M059J (cell line): ENCODE data around the gene TH. TPM values are rescaled to one million over a fixed set of nuclear protein-coding genes. Genes with fewer than 3 reads are reported as not detected.
A peak's percentile ranks its signal among the peaks of the same experiment; 100 is the strongest.

ENCODE experiments used
- DNase-seq: peaks from one replicate; pipeline ENCODE4 v3.0.0-alpha.2; 2012; ENCODE audit warnings: low read depth
- total RNA-seq: library from RNA; depleted of rRNA; stranded (reverse); fragments of >200 nt; shearing (Covaris generic); gene quantifications from 2 replicates; pipeline ENCODE4 v1.2.3, GENCODE V29; 2014

Gene TH
- total RNA-seq, 1 experiment from 2014 or later = 0.07 TPM

DNA sequence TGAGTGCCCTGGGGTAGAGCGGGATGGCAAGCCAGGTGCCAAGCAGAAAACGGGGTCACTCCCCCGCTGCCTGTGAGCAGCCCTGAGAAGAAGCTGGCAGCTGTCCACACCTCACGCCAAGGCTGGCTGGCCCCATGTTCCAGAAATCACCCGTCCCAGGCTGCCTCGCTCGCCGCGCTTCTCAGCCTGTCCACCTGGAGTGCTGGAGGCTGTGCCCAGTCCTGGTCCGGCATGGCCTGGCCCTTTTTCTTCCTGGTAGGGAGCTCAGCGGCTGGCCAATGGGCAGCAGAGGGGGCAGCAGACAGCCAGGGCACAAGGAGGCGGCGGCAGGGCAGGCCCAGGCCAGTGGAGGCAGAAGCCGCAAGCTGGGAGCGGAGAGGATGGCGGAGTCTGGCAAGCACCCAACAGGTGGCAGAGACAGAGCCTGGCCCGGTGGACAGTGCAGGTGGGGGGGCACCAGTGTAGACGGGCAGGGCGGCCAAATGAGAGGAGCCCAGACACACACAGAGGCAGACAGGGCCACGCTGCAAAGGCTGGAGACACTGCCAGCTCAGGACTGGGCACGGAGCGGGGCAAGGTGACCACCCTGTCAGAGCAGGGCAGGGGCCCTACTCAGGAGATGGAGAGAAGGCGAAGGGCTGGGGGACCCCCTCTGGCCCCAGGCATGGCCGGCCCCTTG, 37.2 kb upstream of the TH start:
- no peak for DNase-seq

- DNase-seq = no peak
Measured at GRCh38 chr11:2207773-2208621, 36.4 kb upstream of the TH start.

GRCh38 chr11:2207212-2207611, 35.6 kb upstream of the TH start:
- DNase-seq = no peak

DNA sequence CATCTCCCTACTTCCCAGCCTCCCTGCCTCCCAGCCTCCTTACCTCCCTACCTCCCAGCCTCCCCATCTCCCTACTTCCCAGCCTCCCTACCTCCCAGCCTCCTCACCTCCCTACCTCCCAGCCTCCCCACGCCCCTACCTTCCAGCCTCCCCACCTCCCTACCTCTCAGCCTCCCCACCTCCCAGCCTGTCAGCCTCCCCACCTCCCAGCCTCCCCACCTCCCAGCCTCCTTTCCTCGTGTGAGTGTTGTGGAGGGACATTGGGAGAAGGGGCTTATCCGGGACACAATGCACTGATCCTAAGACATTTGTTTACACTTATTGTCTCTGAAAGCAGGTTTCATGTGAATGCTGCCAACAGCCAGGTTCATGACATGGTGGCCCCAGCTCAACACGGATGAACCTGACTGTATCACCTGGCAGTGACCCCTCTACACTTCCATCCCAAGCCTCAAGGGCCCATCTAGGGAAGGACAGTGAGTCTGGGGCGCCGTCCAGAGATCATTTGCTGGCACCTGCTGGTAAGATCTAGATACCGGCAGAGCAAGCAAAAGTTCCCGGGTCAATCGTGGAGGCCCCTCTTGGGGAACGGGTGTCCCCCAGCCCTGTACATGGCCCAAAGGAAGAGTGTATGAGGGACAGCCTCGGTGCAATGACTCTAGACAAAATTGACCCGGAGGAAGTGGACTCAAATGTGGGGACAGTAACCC, 34.5 kb upstream of the TH start:
- DNase-seq = no peak

DNA sequence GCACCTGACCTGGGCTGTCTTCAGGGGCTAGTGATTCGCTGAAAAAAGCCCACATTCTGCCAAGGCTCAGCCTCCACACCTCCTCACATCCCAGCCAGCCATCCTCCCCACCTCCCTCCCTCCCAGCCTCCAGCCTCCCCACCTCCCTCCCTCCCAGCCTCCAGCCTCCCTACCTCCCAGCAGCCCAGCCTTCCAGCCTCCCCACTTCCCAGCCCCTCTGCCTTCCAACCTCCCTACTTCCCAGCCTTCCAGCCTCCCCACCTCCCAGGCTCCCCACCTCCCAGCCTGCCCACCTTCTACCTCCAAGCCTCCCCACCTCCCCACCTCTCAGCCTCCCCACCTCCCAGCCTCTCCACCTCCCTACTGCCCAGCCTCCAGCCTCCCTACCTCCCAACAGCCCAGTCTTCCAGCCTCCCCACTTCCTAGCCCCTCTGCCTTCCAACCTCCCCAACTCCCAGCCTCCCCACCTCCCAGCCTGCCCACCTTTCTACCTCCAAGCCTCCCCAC, 33.7 kb upstream of the TH start:
- DNase-seq = no peak

- DNase-seq = no peak
Measured at GRCh38 chr11:2204361-2205213, 33.0 kb upstream of the TH start.

- DNase-seq = no peak
Measured at GRCh38 chr11:2203440-2204259, 32.0 kb upstream of the TH start.

DNA sequence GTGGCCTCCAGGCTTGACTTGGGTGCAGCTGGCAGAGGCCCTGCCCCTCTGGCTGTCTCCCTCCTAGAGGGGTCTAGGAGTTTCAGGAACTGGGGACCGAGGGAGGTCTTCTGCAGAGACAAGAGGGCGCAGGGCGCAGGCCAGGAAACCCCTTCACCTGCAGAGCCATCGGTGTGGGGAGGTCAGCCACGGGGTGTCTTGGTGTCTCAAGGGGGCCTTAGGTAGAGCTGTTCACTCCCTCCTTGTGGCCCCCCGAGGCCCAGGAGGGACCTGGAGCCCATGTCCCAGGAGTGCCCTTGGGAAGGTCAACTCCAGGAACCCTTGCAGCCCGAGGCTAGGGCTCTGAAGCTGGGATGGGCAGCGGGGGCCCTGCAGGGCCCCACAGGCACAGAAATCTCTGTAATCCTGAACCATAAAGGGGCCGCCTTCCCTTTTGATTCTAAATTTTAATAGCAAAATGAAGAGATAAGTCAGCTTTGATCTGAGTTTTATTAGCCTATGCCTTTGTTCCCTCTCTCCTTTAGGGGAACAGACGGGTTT, 31.4 kb upstream of the TH start:
- no peak for DNase-seq

DNA sequence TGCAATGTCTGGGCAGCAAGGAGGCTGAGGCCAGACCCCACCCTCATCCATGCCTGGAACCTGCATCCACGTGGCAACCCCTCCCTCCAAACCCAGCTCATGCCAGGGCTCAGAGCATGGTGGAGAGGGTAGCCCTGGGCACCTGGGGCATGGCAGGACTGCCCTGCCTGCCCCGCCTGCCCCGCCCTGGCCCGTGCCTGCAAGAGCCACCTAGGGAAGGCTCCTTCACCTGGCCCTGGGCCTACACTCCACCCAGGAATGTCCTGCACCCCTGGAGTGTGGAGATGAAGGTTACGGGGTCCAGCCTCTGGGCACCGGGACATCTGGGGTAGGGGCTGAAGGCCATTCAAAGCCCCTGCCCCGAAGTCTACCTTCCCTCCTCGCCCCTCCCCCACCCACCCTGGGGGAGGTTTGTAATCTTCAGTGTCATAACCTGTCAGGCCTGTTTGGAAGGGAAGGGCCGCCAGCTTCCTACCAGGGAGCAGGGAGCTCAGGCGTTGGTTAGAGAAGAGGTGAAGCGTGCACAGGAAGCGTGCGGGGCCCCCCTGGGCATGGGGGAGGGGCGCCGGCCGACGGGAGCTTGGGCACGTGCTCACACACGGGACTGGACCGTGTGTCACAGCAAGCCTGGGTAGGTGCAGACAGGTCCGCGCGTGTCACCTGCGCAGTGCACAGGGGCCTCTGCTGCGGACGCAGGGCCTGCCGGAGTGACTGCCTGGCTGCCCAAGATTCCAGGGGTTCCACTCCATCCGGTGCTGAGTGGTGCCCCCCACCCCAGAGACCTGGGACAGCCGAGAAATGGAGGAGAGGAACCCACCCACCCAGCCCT, 30.7 kb upstream of the TH start:
- no peak for DNase-seq

- DNase-seq = no peak
Measured at GRCh38 chr11:2201542-2201941, 29.9 kb upstream of the TH start.

DNA sequence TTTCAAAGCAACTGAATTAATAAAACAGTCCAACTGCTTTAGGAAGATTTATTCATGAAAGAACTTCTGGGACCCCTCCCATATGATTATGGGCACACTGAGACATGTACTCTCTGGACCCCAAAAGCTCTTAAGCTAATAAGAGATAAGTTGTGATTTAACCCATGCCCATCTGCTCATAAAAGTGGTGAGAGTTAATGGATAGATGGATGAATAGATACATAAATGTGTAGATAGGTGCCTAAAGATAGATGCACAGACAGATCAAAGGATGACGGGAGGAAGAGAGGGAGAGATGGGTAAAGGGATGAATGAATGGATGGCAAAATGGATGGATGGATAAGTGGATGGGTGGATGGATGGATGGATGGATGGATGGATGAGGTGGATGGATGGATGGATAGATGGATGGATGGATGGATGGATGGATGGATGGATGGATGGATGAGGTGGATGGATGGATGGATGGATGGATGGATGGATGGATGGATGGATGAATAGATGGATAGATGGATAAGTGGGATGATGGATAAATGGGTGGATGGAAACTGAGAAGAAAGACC, 29.4 kb upstream of the TH start:
- DNase-seq = no peak

GRCh38 chr11:2200536-2200935, 28.9 kb upstream of the TH start:
- DNase-seq = no peak

- no peak for DNase-seq
Measured at GRCh38 chr11:2199466-2200341, 28.1 kb upstream of the TH start.

- DNase-seq = peak; percentile 20
Measured at GRCh38 chr11:2198621-2199365, 27.2 kb upstream of the TH start.

- DNase-seq = no peak
Measured at GRCh38 chr11:2197771-2198520, 26.3 kb upstream of the TH start.

GRCh38 chr11:2196970-2197770, 25.6 kb upstream of the TH start:
- DNase-seq = peak; percentile 68
